NT2/D1 (cell line): Measurements from ENCODE around the gene NOS1.

Source experiments
- DNase-seq: peaks from one replicate; pipeline ENCODE4 v3.0.0-alpha.2; 2011; ENCODE audit warnings: low read depth, low spot score
- H3K27me3 ChIP-seq: 2 replicates; pipeline ENCODE4 v1.6.0; 2011; ENCODE audit warnings: mild to moderate bottlenecking; ENCODE audit not compliant: insufficient read length, insufficient read depth
- H3K36me3 ChIP-seq: 2 replicates; pipeline ENCODE4 v1.6.1; 2011; ENCODE audit warnings: mild to moderate bottlenecking, low read length, mixed read lengths; ENCODE audit not compliant: insufficient read depth, insufficient read length
- H3K4me1 ChIP-seq: 2 replicates; pipeline ENCODE4 v1.5.1; 2011; ENCODE audit not compliant: insufficient read depth, insufficient read length
- H3K4me3 ChIP-seq: 2 replicates; pipeline ENCODE4 v1.5.1; 2011; ENCODE audit warnings: low read depth; ENCODE audit not compliant: insufficient read length
- H3K9ac ChIP-seq: 2 replicates; pipeline ENCODE4 v1.6.0; 2011; ENCODE audit warnings: low read depth; ENCODE audit not compliant: insufficient read length
- H3K9me3 ChIP-seq: 2 replicates; pipeline ENCODE4 v1.5.1; 2011; ENCODE audit warnings: mild to moderate bottlenecking, low read length; ENCODE audit not compliant: insufficient read depth
- SUZ12 ChIP-seq: IDR thresholded peaks from 2 replicates; pipeline ENCODE4 v1.6.1; 2011; ENCODE audit not compliant: insufficient read length, insufficient read depth; ENCODE audit errors: extremely low read depth
- YY1 ChIP-seq: IDR thresholded peaks from 2 replicates; pipeline ENCODE4 v1.6.1; 2011; ENCODE audit not compliant: insufficient read length, insufficient read depth
- ZNF274 ChIP-seq: IDR thresholded peaks from 2 replicates; pipeline ENCODE4 v1.6.1; 2011; ENCODE audit warnings: mild to moderate bottlenecking, low read depth, low read length

NOS1 gene

DNA sequence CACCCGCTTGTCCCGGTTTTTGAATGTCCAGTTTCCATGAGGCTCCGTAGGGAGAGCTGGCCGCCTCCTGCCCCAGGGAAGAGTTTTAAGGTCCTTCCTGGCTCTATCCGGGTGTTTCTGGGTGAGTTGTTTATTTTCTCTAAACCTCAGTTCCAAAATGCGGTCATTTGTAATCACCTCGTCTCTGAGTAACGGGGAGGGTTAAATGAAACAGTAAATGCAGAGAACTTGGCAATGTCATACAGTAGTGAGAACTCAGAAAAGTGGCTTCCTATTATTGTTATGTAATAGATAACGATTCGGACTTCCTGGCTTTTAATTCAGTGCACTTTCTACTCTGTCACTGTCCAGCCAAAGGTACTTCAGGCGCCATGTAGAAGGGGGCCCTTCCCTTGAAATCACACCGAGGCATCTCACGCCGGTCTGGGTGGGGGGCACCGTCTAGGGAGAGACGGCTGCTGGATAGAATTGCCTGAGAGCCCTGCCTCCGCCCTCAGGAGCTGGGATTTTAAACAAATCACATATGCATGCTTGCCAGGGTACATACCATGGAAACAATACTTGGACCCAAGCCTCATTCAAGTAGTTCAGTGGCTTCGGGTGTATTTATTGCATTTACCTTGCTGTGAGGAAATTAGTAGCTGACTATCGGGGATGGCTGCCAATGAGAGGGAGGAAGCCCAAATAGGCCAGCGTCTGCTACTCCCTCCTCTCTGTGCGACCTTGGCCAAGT is 26.4 kb downstream of the NOS1 start:
- no peak overlapping the region for H3K9ac ChIP-seq
- TF ChIP-seq SUZ12 (no peak), ZNF274 (no peak), YY1 (no peak)
- H3K36me3 ChIP-seq: no peaks in the 10 kb centered on the region
- H3K4me1 ChIP-seq: no peaks in the 10 kb centered on the region
- H3K4me3 ChIP-seq: no peak overlapping the region
- no peaks in the 10 kb centered on the region for H3K9me3 ChIP-seq
- no peak for DNase-seq
- H3K27me3 ChIP-seq: no peaks in the 10 kb centered on the region

DNA sequence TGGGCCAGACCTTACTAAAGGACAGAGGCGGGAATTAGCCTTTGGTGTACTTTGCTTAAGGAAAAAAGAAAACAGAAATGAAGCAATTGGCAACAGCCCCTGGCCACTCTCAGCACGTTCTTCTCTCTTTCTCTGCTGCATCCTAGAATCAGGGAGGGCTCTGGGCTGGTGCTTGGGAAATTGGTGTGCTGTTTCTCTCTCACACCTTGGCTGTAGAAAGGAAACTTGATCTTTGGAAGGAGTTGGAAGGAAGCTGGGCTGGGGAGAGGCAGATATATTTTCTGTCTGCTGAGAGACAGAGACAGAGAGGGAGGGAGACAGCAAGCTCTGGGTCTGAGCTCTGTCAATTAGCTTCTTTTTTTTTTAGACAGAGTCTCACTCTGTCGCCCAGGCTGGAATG is 27.4 kb downstream of the NOS1 start:
- no peaks in the 10 kb centered on the region for H3K27me3 ChIP-seq
- TF ChIP-seq YY1 (no peak), SUZ12 (no peak), ZNF274 (no peak)
- no peak for DNase-seq
- no peaks in the 10 kb centered on the region for H3K9me3 ChIP-seq
- H3K36me3 ChIP-seq: no peaks in the 10 kb centered on the region
- no peak overlapping the region for H3K9ac ChIP-seq
- H3K4me1 ChIP-seq: no peaks in the 10 kb centered on the region
- no peak overlapping the region for H3K4me3 ChIP-seq

DNA sequence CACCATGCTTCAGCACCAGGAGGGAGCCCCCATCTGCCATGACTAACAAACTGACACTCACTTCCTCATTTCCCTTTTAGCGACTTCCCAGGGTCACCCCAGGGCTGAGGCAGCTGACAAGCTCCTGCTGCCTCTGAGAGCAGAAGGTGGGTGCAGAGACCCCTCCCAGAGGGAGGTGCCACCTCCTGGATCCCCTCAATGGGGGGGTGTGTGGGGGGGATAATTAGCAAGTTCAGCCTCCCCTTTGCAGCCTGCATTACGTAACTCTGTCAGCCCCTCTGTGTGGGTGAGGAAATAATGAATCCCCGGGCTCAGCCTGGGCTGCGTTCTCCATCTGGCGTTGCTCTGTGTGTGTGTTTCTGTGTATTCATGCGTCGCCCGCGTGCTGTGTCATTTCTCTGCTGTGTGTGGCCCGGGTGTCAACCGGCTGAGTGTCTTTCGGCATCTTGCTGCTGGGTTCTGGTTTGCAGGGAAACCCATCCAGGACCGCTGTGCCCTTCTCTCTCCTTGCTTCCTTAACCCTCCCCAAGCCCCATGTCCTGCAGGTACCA is 28.0 kb downstream of the NOS1 start:
- H3K9ac ChIP-seq: no peak overlapping the region
- no peaks in the 10 kb centered on the region for H3K4me1 ChIP-seq
- H3K4me3 ChIP-seq: no peak overlapping the region
- no peaks in the 10 kb centered on the region for H3K36me3 ChIP-seq
- no peaks in the 10 kb centered on the region for H3K27me3 ChIP-seq
- no peaks in the 10 kb centered on the region for H3K9me3 ChIP-seq
- TF ChIP-seq ZNF274 (no peak), SUZ12 (no peak), YY1 (no peak)
- no peak for DNase-seq

DNA sequence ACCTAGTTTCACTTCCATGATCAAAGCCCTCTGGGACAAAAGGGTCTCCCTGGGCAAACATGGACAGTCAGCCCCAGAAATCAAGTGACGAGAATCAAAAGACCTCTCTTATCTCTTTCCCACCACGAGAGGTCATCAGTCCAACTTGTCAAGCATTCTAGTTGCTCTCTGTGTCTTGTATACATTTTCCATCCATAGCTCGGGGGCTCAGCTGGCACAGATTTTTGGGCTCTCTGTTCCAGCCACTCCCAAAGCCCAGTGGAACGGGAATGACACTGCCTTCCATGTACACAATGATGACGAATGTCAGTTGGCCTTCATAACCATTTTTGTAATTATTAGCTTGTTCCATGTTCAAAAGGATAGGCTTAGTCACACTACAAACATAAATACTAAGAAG is 29.7 kb downstream of the NOS1 start:
- Histone ChIP-seq H3K4me3 (no peak overlapping the region), H3K36me3 (no peaks in the 10 kb centered on the region), H3K4me1 (no peaks in the 10 kb centered on the region), H3K9ac (no peak overlapping the region), H3K27me3 (no peaks in the 10 kb centered on the region), H3K9me3 (no peaks in the 10 kb centered on the region)
- TF ChIP-seq ZNF274 (no peak), SUZ12 (no peak), YY1 (no peak)
- DNase-seq: no peak

DNA sequence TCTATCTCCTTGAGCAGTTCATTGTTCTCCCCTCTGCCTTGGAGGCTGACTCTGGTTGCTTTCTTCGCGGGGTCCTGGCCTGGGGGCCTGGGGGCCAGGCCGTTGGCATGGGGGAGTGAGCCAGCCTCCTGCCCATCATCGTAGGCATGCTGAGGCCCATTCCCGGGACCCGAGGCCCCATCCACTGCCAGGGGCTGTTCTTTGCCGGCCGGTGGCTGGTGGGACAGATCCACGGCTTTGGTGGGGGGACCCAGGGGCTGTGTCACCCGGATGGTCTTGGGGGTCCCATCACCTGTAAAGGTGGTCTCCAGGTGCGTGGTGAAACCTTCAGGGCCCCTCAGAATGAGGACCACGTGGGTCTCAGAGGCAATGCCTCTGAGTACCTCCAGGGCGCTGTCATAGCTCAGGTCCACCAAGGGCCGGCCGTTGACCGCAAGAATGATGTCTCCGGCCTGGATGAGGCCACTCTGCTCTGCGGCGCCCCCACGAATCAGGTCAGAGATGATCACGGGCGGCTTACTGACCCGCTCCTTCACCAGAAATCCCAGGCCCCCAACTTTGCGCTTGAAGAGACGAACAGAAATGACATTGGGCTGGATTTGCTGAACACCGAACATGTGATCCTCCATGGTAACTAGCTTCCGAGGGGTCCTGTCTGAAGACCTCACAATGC is 30.8 kb downstream of the NOS1 start:
- Histone ChIP-seq H3K4me3 (no peak overlapping the region), H3K4me1 (no peaks in the 10 kb centered on the region), H3K27me3 (no peaks in the 10 kb centered on the region), H3K9ac (no peak overlapping the region), H3K9me3 (no peaks in the 10 kb centered on the region), H3K36me3 (no peaks in the 10 kb centered on the region)
- DNase-seq: no peak
- TF ChIP-seq ZNF274 (no peak), SUZ12 (no peak), YY1 (no peak)

DNA sequence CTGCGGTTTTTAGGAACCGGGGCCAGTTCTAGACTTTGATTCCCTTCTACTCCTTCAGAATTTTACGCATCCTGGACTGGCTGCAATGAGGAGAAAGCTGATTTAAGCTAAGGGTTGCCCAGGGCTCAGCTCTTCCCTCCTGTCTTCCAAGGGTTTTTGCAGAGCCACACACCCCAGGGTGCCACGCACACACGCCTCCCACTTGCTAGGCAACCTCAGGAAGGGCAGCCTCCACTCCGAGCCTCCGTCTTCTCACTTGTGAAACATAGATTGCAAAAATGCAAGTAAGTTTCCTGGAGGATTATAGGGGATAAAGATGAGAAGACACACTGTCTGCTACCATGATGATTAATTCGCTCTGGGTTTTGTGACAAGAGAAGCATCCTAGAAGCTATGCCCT is 31.7 kb downstream of the NOS1 start:
- Histone ChIP-seq H3K36me3 (no peaks in the 10 kb centered on the region), H3K4me3 (no peak overlapping the region), H3K9me3 (no peaks in the 10 kb centered on the region), H3K9ac (no peak overlapping the region), H3K27me3 (no peaks in the 10 kb centered on the region), H3K4me1 (no peaks in the 10 kb centered on the region)
- DNase-seq: no peak
- TF ChIP-seq SUZ12 (no peak), ZNF274 (no peak), YY1 (no peak)

DNA sequence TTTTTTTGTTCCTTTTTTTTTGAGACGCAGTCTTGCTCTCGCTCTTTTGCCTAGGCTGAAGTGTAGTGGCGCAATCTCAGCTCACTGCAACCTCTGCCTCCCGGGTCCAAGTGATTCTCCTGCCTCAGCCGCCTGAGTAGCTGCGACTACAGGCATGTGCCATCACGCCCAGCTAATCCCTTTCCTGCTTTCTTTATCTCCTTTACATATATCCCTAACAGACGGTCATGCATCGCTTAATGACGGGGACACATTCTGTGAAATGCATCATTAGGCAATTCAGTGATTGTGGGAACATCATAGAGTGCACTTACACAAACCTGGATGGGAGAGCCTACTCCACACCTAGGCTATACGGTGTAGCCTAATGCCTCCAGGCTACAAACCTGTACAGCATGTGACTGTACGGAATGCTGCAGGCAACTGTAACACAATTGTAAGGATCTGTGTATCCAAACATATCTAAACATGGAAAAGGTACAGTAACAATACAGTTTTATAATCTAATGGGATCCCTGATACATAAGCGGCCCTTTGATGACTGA is 32.8 kb downstream of the NOS1 start:
- DNase-seq: no peak
- H3K36me3 ChIP-seq: no peaks in the 10 kb centered on the region
- no peaks in the 10 kb centered on the region for H3K4me1 ChIP-seq
- H3K9ac ChIP-seq: no peak overlapping the region
- no peak for TF ChIP-seq ZNF274
- no peak for TF ChIP-seq SUZ12
- TF ChIP-seq YY1: no peak
- no peak overlapping the region for H3K4me3 ChIP-seq
- no peaks in the 10 kb centered on the region for H3K27me3 ChIP-seq
- H3K9me3 ChIP-seq: no peaks in the 10 kb centered on the region
